ENCODE measurements around the gene PIM3.

DNA sequence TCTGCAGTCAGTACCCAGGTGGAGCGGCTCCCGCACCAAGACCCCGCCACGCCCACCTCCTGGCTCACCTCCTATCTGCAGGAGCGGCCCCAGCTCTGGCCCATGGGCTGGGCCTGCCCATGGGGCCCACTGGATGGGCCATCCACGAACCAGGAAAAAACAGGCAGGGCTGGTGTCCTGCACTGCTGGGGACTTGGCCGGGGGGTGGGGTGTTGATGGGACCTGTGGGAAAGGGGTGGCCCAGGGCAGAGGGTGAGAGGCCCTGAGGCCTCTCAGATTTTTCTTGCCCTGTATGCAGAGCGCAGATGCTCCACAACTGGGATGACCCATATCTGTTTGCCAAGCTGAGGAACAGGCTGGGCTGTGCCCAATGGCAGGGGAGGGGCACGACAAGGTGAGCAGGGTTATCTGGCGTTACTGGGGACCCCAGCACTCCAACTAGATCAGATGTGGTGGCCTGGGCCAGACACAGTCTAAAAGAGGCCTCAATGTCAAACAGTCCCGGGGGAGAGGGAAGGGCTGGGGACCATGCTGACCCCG lies 2.7 kb upstream of the PIM3 start:
- TF ChIP-seq, protein P1, sequence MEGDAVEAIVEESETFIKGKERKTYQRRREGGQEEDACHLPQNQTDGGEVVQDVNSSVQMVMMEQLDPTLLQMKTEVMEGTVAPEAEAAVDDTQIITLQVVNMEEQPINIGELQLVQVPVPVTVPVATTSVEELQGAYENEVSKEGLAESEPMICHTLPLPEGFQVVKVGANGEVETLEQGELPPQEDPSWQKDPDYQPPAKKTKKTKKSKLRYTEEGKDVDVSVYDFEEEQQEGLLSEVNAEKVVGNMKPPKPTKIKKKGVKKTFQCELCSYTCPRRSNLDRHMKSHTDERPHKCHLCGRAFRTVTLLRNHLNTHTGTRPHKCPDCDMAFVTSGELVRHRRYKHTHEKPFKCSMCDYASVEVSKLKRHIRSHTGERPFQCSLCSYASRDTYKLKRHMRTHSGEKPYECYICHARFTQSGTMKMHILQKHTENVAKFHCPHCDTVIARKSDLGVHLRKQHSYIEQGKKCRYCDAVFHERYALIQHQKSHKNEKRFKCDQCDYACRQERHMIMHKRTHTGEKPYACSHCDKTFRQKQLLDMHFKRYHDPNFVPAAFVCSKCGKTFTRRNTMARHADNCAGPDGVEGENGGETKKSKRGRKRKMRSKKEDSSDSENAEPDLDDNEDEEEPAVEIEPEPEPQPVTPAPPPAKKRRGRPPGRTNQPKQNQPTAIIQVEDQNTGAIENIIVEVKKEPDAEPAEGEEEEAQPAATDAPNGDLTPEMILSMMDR (IDR thresholded peaks at IDR 0.05; ENCODE audit: low read length): no peak
- TF ChIP-seq EZH2 (optimal IDR thresholded peaks at IDR 0.05; ENCODE audit: low read depth, low read length) (no peak), EZH2phosphoT487 (IDR thresholded peaks at IDR 0.05; ENCODE audit: low read length) (no peak)

Measured in MM.1S (cell line).